ENCODE results near the gene C5orf47.

Gene C5orf47

GRCh38 chr5:173970878-173971650 is 17.9 kb upstream of the C5orf47 start:
- peak; percentile 36 for DNase-seq (ENCODE audit: low read depth, low spot score)

- DNase-seq (ENCODE audit: low read depth, low spot score) = peak; percentile 22
Observed at GRCh38 chr5:173971681-173972345, 17.2 kb upstream of the C5orf47 start.

- DNase-seq (ENCODE audit: low read depth, low spot score) = no peak
Observed at GRCh38 chr5:173972607-173972924, 16.4 kb upstream of the C5orf47 start.

GRCh38 chr5:173972925-173973615 is 15.9 kb upstream of the C5orf47 start:
- peak; percentile 96 for DNase-seq (ENCODE audit: low read depth, low spot score)

GRCh38 chr5:173973616-173973969 is 15.4 kb upstream of the C5orf47 start:
- no peak for DNase-seq (ENCODE audit: low read depth, low spot score)

GRCh38 chr5:173974688-173975239 is 14.2 kb upstream of the C5orf47 start:
- DNase-seq (ENCODE audit: low read depth, low spot score) = no peak

- DNase-seq (ENCODE audit: low read depth, low spot score) = no peak
Observed at GRCh38 chr5:173981185-173981761, 7.7 kb upstream of the C5orf47 start.

- peak; percentile 53 for DNase-seq (ENCODE audit: low read depth, low spot score)
Observed at GRCh38 chr5:173984218-173984617, 4.8 kb upstream of the C5orf47 start.

GRCh38 chr5:173989432-173990082 is 587 bp downstream of the C5orf47 start:
- DNase-seq (ENCODE audit: low read depth, low spot score) = no peak

- no peak for DNase-seq (ENCODE audit: low read depth, low spot score)
Observed at GRCh38 chr5:173997331-173997730, 8.4 kb downstream of the C5orf47 start.

GRCh38 chr5:173998531-173998930 is 9.6 kb downstream of the C5orf47 start:
- DNase-seq (ENCODE audit: low read depth, low spot score) = no peak

GRCh38 chr5:174000076-174000475 is 11.1 kb downstream of the C5orf47 start:
- no peak for DNase-seq (ENCODE audit: low read depth, low spot score)

GRCh38 chr5:174003795-174004194 is 14.8 kb downstream of the C5orf47 start:
- no peak for DNase-seq (ENCODE audit: low read depth, low spot score)

GRCh38 chr5:174008922-174009321 is 20.0 kb downstream of the C5orf47 start:
- DNase-seq (ENCODE audit: low read depth, low spot score) = no peak

GRCh38 chr5:174010365-174010764 is 21.4 kb downstream of the C5orf47 start:
- DNase-seq (ENCODE audit: low read depth, low spot score) = no peak

GRCh38 chr5:174011441-174011840 is 22.5 kb downstream of the C5orf47 start:
- DNase-seq (ENCODE audit: low read depth, low spot score) = no peak

- DNase-seq (ENCODE audit: low read depth, low spot score) = peak; percentile 67
Observed at GRCh38 chr5:174020069-174020927, 31.3 kb downstream of the C5orf47 start.

GRCh38 chr5:174020928-174021304 is 31.9 kb downstream of the C5orf47 start:
- DNase-seq (ENCODE audit: low read depth, low spot score) = no peak

- peak; percentile 73 for DNase-seq (ENCODE audit: low read depth, low spot score)
Observed at GRCh38 chr5:174022384-174023095, 33.6 kb downstream of the C5orf47 start.

GRCh38 chr5:174030286-174030685 is 41.3 kb downstream of the C5orf47 start:
- no peak for DNase-seq (ENCODE audit: low read depth, low spot score)

All from ELF-1 (cell line).